ENCODE results near the gene PTGDR2.

PTGDR2 gene

DNA sequence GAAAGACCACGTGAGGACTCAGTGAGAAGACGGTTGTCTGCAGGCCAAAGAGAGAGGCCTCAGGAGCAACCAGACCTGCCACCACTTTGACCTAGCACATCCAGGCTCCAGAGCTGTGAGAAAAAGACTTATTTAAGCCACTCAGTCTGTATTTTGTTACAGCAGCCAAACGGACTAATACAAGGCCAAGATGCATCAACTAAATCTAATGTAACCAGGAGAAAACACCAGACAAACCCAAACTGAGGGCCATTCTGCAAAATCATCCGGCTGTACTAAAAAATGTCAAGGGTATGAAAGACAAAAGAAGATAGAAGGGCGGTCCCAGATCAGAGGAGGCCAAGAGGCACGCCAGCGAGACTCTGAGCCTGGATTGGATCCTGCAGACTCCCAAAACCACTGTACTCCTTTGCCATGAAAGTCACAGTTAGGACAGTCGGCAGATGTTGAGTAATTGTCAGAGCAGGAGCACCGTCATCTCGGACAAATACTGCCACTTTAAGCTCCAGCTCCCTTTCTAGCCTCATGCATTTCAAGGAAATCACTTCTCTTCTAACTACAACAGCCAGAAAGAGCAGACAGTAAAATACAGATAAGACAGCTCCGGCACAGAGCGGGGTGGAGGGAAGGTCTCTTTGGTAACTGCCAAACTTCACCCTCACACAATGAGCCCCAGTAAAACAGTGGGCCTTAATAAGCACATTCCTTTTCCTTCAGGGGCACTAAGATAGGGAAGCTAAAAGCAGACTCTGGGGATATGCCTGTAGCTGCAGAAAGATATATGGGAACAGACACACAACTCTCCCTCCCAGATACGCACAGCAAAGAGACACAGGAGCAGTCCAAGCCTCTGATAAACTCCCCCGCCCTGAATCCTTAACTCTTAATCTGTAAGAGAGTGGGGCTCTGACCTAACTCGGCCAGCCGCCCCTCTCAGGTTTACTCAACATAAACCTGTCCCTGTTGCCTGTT, 8.1 kb upstream of the PTGDR2 start:
- FAIRE-seq: no peak
- DNase-seq (ENCODE audit: insufficient read length, low spot score): no peak
- no peak for TF ChIP-seq CTCF (IDR thresholded peaks at IDR 0.05; ENCODE audit: insufficient read depth, missing control alignments)

- FAIRE-seq (no peak), DNase-seq (ENCODE audit: insufficient read length, low spot score) (no peak)
Observed at GRCh38 chr11:60862171-60862570, 6.4 kb upstream of the PTGDR2 start.

GRCh38 chr11:60860943-60861342, 5.2 kb upstream of the PTGDR2 start:
- FAIRE-seq (no peak), DNase-seq (ENCODE audit: insufficient read length, low spot score) (no peak)
- TF ChIP-seq CTCF (IDR thresholded peaks at IDR 0.05; ENCODE audit: insufficient read depth, missing control alignments): no peak

More at GRCh38 chr11:60862171-60862570, 6.4 kb upstream of the PTGDR2 start:
- no peak for TF ChIP-seq CTCF (IDR thresholded peaks at IDR 0.05; ENCODE audit: insufficient read depth, missing control alignments)

DNA sequence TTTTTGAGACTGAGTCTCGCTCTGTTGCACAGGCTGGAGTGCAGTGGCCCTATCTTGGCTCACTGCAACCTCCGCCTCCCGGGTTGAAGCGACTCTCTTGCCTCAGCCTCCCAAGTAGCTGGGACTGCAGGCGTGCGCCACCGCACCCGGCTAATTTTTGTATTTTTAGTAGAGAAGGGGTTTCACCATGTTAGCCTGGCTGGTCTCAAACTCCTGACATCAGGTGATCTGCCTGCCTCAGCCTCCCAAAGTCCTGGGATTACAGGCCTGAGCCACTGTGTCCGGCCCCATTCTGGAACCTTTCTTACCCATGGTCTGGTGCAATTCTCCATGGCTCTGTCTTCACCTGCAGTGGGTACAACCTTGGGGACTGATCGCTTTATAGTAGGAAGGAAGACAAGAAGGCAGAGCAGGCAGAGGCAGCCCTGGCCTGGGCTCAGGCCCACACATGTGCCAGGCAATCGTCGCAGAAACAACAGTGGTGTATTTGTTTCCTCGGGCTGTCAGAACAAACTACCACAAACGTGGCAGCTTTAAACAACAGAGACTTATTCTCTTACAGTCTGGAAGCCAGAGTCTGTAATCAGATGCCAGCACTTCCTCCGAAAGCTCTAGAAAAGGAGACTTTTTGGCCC, 4.0 kb upstream of the PTGDR2 start:
- TF ChIP-seq CTCF (IDR thresholded peaks at IDR 0.05; ENCODE audit: insufficient read depth, missing control alignments): no peak
- DNase-seq (ENCODE audit: insufficient read length, low spot score) (no peak), FAIRE-seq (no peak)

DNA sequence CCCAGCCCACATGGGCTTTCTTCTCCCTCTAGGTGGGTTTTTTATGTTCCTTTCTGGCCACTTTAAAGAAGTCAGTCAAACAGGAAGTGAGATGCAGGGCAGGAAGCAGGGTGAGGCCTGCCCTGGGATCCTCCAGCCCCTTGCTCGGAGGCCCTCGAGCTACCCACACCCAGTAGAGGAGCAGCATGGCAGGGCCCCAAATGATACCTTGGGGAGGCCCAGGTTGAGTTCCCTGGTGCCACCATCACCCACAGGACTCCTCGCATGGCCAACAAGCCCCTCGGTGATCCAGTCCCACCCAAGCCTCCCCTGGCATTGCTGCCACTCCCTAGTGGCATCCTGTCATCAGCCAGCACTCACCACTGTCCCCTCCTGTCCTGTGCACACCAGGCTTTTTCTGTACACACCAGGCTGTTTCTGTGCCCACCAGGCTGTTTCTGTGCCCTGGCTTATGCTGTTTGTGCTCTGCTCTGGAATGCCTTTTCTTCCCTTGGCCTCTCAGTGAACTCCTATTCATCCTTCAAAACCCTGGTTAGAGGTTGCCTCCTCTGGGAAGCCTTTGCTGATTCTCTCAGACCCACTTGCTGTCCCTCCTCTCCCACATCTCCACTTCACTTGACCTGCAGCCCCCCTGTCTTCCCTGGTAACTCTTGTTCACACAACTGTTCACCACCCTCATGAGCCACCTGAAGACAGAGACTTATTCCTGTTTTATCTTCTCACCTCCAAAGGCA, 3.1 kb upstream of the PTGDR2 start:
- FAIRE-seq: no peak
- no peak for TF ChIP-seq CTCF (IDR thresholded peaks at IDR 0.05; ENCODE audit: insufficient read depth, missing control alignments)
- DNase-seq (ENCODE audit: insufficient read length, low spot score): no peak

GRCh38 chr11:60858236-60858635, 2.5 kb upstream of the PTGDR2 start:
- FAIRE-seq: no peak
- TF ChIP-seq CTCF (IDR thresholded peaks at IDR 0.05; ENCODE audit: insufficient read depth, missing control alignments): no peak
- no peak for DNase-seq (ENCODE audit: insufficient read length, low spot score)
